ENCODE data around the gene NATD1.
A peak's percentile ranks its signal among the peaks of the same experiment; 100 is the strongest.

NATD1 gene

GRCh38 chr17:21252796-21253645, at the start of gene NATD1:
Gene NATD1 (minus strand): TSS chr17:21253410. CDS start chr17:21253264, 146 bp downstream.
- DNase-seq = peak; percentile 85

DNA sequence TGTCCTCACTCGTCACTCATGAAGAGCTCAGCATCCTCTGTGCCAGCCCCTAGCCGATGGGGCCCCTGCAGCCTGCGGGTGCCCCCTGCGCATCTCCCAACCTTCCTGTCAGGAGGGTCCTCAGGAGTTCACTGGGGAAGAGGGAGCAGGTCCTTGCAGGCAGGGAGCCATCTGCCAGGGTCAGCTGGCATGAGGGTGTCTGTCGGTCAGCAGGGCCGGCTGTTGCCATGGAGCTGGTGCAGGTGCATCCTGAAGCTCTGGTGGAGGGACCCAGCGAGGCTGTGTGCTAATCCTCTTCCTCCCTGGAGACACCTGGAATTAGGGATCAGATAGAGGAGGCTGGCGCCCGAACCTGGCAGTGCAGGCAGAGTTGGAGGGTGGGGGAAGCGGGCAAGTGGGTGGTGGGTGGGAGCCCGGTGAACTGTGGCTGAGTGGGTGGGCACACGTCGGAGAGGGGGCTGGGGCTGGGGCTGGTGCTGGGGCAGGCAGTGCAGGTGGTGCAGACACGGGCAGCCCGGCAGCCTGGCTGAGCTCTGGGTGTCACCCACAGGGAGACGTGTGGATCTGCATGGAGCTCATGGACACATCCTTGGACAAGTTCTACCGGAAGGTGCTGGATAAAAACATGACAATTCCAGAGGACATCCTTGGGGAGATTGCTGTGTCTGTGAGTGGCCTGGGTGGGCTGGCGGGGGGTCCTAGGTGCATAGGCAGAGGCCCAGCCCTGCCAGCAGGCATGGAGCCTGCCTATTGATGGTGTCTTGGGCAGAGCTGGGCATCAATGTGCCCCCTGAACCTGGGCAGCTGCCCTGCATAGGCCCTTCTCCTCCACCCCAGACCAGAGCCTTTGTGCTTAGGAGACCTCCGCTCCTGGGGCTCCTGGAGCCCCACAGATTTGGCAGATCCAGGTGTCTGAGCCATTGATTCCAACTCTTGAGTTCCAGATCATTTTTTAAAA, 48.7 kb upstream of the NATD1 start:
- DNase-seq = no peak

- no peak for DNase-seq
These were observed 47.7 kb upstream of the NATD1 start for GRCh38 chr17:21300601-21301571.

DNA sequence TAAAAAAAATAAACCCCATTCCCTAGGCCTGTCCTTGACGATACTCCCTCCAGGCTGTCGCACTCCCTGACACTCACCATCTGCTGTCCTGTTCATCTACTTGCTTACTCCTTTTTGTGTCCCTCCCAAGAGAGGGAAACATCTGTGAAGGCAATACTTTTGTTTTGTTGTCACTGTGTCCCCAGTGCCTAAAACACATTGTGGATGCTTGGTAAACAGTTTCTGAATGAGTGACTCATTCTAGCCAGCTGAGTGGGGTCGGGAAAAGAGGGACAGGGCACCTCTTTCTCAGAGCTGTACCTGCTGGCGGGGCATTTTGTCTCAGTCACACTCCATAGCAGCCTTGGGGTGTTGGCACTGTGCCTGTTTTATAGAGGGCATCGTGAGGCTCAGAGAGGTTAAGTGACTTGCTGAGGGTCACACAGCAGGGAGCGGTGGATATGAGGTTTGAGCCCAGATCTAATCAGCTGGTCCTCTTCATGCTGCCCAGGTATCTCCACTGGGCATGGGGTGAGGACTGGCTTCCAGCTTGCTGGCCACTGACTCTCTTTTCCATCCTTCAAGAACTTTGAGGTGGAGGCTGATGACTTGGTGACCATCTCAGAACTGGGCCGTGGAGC, 46.9 kb upstream of the NATD1 start:
- peak; percentile 63 for DNase-seq

- DNase-seq = no peak
These were observed 45.8 kb upstream of the NATD1 start for GRCh38 chr17:21298983-21299519.

GRCh38 chr17:21298056-21298982, 45.1 kb upstream of the NATD1 start:
- no peak for DNase-seq

DNA sequence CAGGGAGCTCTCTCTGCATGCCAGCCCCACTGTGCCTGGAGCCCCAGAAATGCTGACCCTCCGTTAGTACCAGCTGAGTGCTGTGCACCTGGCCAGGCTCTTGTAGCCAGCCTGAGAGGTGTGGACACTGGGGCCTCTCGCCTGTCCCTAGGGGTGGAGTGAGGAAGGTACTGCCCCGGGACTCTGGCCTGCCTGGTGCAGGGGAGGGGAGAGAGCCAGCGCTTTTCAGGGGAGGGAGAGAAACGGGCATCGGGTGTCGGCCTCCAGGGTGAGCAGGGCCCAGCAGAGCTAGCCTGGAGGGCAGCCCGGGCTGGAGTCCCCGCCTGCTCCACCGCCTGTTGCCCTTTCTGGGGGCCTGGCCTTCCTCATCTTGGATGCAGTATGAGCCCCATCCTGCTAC, 44.4 kb upstream of the NATD1 start:
- no peak for DNase-seq

GRCh38 chr17:21297026-21297520, 43.9 kb upstream of the NATD1 start:
- DNase-seq = no peak

DNA sequence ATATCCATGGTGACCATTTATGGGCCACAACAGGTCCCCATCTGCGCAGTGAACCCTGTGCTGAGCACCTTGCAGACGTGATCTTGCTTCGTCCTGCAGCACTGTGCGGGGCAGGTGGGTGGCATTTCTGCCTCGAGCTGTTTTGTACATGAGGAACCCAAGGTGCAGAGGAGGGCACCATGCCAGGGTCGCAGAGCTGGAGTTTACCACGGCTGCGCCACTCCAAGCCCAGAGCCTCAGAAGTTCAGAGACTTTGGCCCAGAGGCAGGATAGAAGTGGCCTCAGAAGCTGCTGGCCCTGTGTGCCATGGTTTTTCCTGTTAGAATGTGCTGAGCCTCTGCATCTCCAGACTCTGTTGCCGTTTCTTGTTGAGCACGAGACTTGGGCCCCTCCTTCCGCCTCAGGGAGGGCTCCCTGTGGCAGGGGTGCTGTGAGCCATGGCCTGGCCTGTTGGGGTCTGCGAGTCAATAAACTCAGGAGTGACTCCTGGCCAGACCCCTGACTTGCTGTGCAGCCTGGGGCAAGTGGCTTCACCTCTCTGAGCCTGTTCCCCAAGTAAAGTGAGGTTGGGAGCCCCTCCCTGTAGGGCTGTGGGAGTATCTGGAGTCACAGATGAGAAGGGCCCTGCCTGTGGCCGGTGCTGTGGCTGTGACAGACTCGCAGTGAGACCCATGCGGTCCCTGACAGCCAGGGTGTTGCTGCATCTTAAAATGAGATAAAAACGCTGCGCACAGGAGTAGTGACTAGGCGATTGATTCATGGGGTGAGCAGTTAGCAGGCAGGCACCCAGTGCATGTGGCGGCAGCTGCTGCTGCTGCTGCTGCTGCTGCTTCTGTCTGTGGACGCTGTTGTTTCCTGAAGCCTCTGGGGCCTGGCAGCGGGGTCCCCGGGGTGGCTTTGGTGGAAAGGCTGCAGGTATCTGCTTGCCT, 43.2 kb upstream of the NATD1 start:
- DNase-seq = no peak

GRCh38 chr17:21295036-21295952, 42.1 kb upstream of the NATD1 start:
- no peak for DNase-seq

GRCh38 chr17:21294321-21295035, 41.3 kb upstream of the NATD1 start:
- DNase-seq = no peak

GRCh38 chr17:21293831-21294210, 40.6 kb upstream of the NATD1 start:
- no peak for DNase-seq

GRCh38 chr17:21292867-21293830, 39.9 kb upstream of the NATD1 start:
- DNase-seq = no peak

GRCh38 chr17:21291862-21292261, 38.7 kb upstream of the NATD1 start:
- DNase-seq = no peak

DNA sequence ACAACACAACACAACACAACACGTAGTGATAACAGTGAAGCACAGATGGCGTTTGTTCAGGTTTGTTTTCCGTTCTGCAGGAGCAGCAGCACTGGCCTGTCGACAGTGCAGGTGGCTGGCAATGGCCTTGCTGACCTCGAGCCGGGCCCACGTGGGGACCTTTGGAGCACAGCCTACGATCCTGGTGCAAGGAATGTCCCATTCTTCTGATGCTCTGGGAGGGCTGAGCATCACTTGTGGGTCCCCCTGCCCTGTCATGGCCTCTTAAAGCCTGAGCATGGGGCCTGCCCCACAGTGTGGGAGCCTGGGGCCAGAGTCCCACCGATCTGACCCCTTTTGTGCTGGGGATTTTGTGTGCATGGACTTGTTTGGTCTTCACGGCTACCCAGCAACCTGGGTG, 38.1 kb upstream of the NATD1 start:
- DNase-seq = no peak

DNA sequence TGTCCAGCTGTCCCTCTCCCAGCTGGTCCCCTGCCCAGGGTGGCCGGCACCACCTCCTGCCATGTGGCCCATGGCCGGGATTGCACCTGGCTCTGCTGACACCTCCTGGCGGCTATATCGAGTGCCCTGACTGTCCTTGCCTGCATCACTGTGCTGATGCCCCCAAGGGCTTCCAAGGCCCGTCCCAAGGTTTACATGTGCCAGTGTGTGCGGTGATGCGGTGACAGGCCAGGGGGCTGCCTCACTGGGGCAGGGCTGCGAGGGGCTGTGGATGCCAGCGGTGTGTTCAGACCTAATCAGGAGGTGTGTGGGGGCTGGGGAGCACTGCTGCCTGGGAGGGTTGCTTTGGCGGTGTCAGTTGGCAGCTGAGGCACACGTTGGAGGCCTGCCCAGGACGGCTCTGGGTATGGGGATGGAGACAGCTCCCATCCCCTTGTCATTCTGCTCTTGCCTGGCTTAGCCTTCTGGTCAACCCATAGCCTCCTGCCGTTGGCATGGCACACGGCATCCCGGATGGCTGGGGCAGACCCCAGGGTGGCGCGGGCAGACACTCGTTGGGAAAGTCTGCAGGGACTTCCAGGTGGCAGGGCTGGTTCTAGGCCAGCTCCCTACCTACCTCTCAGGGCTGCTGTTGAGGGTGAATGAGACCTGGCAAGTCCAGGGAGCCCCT, 36.8 kb upstream of the NATD1 start:
- DNase-seq = no peak

Measured in NCI-H69 (cell line).